ENCODE results near the gene TCIRG1.

- TF ChIP-seq, protein P1, sequence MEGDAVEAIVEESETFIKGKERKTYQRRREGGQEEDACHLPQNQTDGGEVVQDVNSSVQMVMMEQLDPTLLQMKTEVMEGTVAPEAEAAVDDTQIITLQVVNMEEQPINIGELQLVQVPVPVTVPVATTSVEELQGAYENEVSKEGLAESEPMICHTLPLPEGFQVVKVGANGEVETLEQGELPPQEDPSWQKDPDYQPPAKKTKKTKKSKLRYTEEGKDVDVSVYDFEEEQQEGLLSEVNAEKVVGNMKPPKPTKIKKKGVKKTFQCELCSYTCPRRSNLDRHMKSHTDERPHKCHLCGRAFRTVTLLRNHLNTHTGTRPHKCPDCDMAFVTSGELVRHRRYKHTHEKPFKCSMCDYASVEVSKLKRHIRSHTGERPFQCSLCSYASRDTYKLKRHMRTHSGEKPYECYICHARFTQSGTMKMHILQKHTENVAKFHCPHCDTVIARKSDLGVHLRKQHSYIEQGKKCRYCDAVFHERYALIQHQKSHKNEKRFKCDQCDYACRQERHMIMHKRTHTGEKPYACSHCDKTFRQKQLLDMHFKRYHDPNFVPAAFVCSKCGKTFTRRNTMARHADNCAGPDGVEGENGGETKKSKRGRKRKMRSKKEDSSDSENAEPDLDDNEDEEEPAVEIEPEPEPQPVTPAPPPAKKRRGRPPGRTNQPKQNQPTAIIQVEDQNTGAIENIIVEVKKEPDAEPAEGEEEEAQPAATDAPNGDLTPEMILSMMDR (conservative IDR thresholded peaks at IDR 0.05; ENCODE audit: low read length) = no peak
- no peak for TF ChIP-seq EZH2phosphoT487 (IDR thresholded peaks at IDR 0.05; ENCODE audit: borderline replicate concordance)
These were observed 22.7 kb downstream of the TCIRG1 start for GRCh38 chr11:68061508-68061907.
